ENCODE measurements around the gene DIPK1C. TPM values are rescaled to one million over a fixed set of nuclear protein-coding genes. Genes with fewer than 3 reads are reported as not detected.

Gene DIPK1C
- total RNA-seq, 1 donor from 2014 or later, result not detected

DNA sequence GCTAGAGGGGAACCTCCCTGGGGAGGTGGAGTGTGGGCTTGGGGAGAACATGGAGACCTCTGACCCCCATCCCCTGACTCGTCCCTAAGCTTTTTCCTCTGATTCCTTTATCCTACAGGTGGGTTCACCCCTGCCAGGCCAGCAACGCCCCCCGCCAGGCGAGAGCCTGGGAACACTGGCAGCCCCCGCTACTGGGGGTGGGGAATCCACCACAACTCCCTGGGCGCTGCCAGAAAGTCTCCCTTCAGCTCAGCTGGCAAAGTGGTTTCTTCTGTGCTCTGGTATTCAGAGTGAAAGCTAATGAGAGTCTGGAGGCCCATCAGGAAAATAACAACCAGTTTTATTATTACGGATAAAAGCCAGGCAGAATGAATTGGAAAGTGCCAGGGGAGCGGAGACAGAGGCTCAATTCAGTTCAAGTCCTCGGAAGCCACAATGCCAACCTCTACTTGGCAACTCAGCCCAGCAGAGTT, 2.8 kb downstream of the DIPK1C start:
- H3K4me3 ChIP-seq (ENCODE audit: low read depth, low read length), result no peak overlapping the region
- TF ChIP-seq, protein P1, sequence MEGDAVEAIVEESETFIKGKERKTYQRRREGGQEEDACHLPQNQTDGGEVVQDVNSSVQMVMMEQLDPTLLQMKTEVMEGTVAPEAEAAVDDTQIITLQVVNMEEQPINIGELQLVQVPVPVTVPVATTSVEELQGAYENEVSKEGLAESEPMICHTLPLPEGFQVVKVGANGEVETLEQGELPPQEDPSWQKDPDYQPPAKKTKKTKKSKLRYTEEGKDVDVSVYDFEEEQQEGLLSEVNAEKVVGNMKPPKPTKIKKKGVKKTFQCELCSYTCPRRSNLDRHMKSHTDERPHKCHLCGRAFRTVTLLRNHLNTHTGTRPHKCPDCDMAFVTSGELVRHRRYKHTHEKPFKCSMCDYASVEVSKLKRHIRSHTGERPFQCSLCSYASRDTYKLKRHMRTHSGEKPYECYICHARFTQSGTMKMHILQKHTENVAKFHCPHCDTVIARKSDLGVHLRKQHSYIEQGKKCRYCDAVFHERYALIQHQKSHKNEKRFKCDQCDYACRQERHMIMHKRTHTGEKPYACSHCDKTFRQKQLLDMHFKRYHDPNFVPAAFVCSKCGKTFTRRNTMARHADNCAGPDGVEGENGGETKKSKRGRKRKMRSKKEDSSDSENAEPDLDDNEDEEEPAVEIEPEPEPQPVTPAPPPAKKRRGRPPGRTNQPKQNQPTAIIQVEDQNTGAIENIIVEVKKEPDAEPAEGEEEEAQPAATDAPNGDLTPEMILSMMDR (conservative IDR thresholded peaks at IDR 0.05; ENCODE audit: low read depth, low read length), result no peak
- no peak for DNase-seq (ENCODE audit: low read depth)

DNA sequence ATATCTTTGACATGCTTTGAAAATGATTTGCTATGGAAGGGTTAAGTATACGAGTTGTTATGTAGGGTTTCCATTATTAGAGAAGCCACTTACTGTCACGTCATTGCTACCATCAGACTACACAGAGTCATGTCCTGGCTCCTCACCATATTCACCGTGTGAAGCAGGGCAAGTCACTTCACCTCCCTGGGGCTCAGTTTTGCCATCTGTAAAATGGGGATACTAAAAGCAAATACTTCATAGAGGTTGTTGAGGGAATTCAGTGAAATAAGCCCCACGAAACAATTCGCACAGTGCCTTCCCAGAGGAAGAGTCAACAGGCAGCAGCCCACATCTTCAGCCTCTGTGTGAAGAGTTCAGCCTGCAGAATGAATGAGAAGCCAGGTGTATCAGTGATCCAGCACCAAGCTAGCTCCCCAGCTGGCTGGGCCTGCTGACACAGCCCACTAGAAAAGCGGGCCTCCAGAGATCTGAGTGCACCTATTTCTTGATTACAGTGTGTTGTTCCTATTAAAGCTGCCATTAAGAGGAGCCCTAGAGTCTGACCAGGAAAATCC, 3.4 kb downstream of the DIPK1C start:
- DNase-seq (ENCODE audit: low read depth), result no peak
- TF ChIP-seq, protein P1 (conservative IDR thresholded peaks at IDR 0.05; ENCODE audit: low read depth, low read length), result no peak
- no peak overlapping the region for H3K4me3 ChIP-seq (ENCODE audit: low read depth, low read length)

DNA sequence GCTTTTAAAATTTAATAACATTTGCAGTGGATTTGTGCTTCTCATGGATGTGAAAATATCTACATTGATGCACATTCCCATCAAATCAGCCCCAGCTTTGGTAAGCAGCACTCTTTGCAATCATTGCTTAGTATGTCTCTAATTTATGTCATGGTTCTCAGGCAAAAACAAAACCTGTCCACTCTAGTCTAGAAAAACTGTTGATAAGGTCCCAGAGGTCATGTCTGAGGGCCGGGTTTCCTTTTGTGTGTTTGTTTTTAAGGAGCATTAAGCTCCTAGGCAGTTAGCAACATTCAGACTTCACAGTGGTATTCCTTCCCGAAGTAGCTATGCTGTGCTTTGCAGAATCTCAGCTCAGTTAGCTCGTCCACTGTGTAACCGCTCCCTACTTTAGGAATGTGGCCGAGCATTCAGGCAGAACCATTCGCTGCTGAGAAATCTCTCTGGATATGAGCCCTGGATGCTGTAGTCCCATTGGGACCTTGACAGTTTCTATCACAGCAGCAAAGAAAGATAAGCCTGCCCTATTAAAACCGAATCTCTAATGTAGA, 4.0 kb downstream of the DIPK1C start:
- TF ChIP-seq, protein P1 (conservative IDR thresholded peaks at IDR 0.05; ENCODE audit: low read depth, low read length), result no peak
- no peak for DNase-seq (ENCODE audit: low read depth)
- no peak overlapping the region for H3K4me3 ChIP-seq (ENCODE audit: low read depth, low read length)

DNA sequence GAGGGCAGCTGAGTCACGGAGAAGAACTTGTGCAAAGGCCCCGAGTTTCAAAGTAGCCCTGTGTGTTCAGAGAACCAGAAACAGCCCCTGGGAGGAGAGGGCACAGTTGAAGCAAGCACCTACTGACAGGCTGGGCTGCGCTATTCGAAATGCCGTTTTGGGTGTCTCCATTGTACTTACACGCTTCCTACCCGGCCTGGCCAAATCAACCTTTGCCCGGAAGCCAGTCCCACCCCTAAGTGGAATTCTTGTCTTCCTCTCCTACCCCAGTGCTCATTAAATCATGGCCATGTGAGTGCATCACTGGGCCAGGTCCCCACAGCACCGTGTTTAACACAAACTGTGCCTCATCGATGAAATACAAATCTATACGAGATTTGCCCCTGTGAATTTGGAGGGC, 6.0 kb downstream of the DIPK1C start:
- no peak for DNase-seq (ENCODE audit: low read depth)
- no peak overlapping the region for H3K4me3 ChIP-seq (ENCODE audit: low read depth, low read length)
- TF ChIP-seq, protein P1 (conservative IDR thresholded peaks at IDR 0.05; ENCODE audit: low read depth, low read length), result no peak

DNA sequence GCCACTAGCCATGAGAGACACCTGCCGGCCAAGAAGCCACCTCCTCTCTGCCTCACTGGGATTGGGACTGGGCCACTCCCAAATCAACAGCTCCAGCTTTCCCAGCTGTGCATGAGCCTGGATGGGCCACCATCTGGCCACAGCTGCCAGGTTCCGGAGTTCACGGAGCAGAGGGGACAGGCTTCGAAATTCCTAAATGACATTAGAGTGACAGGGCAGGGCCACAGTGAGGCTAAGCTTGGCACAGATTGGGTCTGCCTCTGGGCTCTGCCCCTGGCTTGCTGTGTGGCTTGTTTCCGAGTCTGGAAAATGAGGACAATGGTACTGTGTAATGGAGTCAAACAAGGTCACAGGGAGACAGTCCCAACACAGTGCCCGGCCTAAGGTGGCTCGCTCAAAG, 6.5 kb downstream of the DIPK1C start:
- TF ChIP-seq, protein P1 (conservative IDR thresholded peaks at IDR 0.05; ENCODE audit: low read depth, low read length), result no peak
- DNase-seq (ENCODE audit: low read depth), result no peak
- no peak overlapping the region for H3K4me3 ChIP-seq (ENCODE audit: low read depth, low read length)

DNA sequence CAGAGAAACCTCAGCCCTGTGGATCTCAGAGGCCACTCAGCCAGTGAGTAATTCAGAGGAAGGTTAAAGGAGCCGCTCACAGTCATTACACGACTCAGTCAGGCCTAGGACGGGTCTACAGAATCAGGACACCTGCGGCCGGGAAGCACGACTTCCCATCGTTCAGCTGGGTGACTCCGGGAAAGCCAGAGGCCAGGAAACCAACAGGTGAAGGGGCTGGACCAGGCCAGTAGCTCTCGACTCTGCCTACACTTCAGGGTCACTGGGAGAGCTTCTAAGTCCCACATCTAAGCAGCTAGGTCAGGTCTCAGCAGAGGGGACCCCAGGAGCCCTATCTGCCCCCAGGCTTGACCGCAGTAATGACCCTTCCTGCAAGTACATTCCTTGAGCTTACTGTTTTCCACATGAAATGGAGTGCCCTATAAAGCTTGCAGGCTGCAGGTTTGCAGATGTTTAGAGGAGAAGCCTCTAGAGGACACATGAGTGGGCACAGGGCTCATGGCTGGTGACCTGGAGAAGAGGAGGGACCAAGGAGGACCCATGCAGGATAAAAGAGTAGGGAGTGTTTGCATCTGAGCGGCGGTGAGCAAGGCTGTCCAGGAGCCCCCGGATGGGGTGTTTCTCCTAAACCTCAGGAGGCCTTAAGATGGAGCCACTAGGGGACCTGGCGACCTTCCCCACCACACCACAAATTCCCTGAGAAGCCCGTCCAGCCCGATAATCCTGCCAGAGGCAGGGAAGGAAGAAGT, 9.5 kb downstream of the DIPK1C start:
- TF ChIP-seq, protein P1 (conservative IDR thresholded peaks at IDR 0.05; ENCODE audit: low read depth, low read length), result no peak
- DNase-seq (ENCODE audit: low read depth), result no peak

More for the DNA sequence above, 9.5 kb downstream of the DIPK1C start:
- H3K4me3 ChIP-seq (ENCODE audit: low read depth, low read length), result no peak overlapping the region

All from epithelial cell of proximal tubule (primary cell).